Tibial nerve (tissue), 4 donors: ENCODE results near the gene PDCD6IP.

ENCODE experiments used
- EP300 ChIP-seq, 2 donors: sonication (generic); formaldehyde crosslinking; IDR thresholded peaks; one replicate each; pipeline ENCODE4 v1.6.1; 2017; ENCODE audit warnings: antibody characterized with exemption in 2 of 2, mild to moderate bottlenecking in 1 of 2
- POLR2A ChIP-seq, 2 donors: fragments of 450-650 bp; IDR thresholded peaks; one replicate each; pipeline ENCODE4 v1.6.1; 2017; ENCODE audit warnings: antibody characterized with exemption in 2 of 2, mild to moderate bottlenecking in 2 of 2, moderate library complexity in 2 of 2
- TF ChIP-seq, protein P1 (sequence below), 5 experiments: fragments of 200-600 bp in 3 of 5; fragments of 450-650 bp in 2 of 5; sonication (generic) in 3 of 5; IDR thresholded peaks; one replicate each; pipeline ENCODE4 v1.5.1; 2016 to 2019; ENCODE audit warnings: antibody characterized with exemption in 5 of 5, mild to moderate bottlenecking in 3 of 5, moderate library complexity in 2 of 5

DNA sequence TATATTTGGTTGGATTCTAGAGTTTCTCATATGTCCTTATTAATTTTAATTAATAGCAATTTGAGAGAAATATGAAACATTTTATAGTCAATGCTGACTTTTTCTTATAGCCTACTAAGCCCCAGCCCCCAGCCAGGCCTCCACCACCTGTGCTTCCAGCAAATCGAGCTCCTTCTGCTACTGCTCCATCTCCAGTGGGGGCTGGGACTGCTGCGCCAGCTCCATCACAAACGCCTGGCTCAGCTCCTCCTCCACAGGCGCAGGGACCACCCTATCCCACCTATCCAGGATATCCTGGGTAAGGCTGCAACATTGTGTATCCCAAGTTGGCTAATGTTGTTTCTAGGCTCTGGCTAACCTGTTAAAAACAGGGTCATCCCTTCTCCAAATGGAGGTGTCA is 66.7 kb downstream of the PDCD6IP start:
- TF ChIP-seq, protein P1, sequence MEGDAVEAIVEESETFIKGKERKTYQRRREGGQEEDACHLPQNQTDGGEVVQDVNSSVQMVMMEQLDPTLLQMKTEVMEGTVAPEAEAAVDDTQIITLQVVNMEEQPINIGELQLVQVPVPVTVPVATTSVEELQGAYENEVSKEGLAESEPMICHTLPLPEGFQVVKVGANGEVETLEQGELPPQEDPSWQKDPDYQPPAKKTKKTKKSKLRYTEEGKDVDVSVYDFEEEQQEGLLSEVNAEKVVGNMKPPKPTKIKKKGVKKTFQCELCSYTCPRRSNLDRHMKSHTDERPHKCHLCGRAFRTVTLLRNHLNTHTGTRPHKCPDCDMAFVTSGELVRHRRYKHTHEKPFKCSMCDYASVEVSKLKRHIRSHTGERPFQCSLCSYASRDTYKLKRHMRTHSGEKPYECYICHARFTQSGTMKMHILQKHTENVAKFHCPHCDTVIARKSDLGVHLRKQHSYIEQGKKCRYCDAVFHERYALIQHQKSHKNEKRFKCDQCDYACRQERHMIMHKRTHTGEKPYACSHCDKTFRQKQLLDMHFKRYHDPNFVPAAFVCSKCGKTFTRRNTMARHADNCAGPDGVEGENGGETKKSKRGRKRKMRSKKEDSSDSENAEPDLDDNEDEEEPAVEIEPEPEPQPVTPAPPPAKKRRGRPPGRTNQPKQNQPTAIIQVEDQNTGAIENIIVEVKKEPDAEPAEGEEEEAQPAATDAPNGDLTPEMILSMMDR (IDR thresholded peaks at IDR 0.05), result no peak
- TF ChIP-seq POLR2A (IDR thresholded peaks at IDR 0.05) (no peak), EP300 (IDR thresholded peaks at IDR 0.05) (no peak)
